Mucosa of gallbladder (tissue), 1 donor: Measurements from ENCODE around the gene HS3ST6. TPM values are rescaled to one million over a fixed set of nuclear protein-coding genes. Genes with fewer than 3 reads are reported as not detected.
"Not testable (repeated sequence)": the region's sequence is repeated elsewhere in the genome, so short reads cannot be mapped to it uniquely, and the experiment has no call there.

Experiments used
- DNase-seq: peaks from one replicate; pipeline ENCODE4 v3.0.0-alpha.2; 2020; ENCODE audit warnings: low spot score
- total RNA-seq: library from RNA; stranded (reverse); gene quantifications from one replicate; pipeline ENCODE4 v1.2.1, GENCODE V29; 2021
- donor health status: DM: no; HTN: no; CAD: no.

HS3ST6 gene
- total RNA-seq, 1 donor from 2014 or later: not detected

DNA sequence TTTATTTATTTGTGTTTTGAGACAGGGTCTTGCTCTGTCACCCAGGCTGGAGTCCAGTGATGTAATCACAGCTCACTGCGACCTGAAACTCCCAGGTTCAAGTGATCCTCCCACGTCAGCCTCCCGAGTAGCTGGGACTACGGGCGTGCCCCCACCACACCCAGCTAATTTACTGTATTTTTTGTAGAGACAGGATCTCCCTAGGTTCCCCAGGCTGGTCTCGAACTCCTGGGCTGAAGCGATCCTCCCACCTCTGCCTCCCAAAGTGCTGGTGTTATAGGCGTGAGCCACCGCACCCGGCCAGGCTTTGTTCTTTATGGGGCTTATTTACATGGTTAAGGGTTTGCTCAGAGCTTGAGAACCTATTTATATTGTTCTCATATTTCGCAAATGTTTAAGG is 40.4 kb downstream of the HS3ST6 start:
- no peak for DNase-seq

DNA sequence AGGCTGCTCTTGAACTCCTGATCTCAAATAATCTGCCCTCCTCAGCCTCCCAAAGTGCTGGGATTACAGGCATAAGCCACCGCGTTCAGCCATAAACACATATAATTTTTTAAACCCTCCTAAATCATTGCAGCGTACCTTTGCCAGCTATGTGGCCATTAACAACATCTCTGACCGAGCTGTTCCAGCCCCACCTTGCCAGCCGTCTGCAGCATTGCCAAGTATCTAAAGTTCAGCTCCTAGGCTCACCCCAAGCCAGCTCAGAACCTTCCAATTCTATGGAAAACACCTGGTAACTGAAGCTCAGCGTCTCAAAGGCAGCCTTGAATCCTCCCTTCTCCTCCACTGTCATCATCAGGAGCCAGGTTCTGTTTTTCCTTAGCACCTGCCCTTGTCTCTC is 41.1 kb downstream of the HS3ST6 start:
- DNase-seq: no peak

DNA sequence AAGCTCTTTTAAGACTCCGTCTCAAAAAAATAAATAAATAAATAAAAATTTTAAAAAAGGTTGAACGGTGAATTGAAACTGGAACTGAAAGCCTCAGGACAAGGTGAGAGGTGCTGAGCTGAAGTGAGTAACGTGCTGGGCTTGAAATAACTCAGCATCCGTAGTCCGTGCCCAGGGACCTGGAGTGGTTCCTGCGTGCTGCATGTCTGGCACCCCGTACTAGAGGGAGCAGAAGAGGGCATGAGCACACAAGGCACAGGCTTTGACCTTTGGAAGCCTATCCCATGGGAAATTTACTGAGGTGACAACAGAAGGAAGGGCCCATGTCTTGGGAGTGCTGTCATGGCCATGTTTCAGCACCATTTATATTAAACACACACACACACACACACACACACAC is 41.7 kb downstream of the HS3ST6 start:
- no peak for DNase-seq

DNA sequence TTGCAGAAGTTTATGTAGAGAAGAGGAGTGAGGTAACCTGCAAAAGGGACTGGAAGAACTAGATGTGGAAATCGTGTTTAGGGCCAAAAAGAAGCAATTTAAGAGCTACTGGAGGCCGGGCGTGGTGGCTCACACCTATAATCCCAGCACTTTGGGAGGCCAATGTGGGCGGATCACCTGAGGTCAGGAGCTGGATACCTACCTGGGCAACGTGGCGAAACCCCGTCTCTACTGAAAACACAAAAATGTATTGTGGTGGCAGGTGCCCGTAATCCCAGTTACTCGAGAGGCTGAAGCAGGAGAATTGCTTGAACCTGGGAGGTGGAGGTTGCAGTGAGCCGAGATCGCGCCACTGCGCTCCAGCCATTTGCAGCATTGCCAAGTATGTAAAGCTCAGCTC is 42.1 kb downstream of the HS3ST6 start:
- not testable (repeated sequence) for DNase-seq

DNA sequence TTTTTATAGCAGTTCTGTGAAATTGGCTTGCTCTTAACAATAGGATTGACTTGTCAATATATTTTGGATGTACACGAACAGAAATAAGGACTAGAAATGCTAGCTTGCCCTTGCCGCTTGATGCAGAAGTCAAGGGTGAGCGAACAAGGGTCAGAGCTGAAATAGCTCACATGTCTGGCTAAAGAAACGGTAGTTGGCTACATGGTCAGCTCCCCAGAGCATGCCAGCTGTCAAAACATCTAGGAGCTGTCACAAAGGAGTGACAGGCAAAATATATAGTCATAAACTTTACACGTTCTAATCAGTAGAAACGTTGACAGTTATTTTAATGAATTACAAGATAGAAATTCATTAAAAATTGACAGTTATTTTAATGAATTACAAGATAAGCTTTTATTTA is 43.4 kb downstream of the HS3ST6 start:
- no peak for DNase-seq

DNA sequence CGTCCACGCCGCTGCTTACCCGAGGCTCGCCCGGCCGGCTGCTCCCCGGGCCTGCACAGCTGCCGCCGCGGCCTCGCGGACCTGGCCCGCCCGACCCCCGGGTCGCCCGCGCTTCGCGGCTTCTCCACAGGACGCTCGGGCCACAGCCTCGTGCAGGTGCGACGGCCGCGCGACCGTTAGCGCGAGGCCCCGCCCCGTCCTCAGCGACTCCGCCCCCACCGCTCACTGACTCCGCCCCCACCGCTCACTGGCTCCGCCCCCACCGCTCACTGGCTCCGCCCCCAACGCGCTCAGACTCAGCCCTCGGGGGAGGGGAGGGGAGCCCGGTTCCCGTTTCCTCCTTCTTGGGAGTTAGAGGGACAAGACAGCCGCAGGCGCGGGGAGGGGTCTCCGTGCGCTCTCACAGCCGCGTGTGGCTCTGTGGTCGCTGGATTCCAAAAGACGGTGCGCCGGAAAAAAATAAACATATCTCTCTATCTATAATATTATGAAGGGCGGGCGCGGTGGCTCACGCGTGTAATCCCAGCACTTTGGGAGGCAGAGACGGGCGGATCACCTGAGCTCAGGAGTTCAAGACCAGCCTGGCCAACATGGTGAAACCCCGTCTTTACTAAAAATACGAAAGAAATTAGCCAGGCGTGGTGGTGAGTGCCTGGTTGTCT is 46.1 kb downstream of the HS3ST6 start, which contains the start of gene MEIOB:
Gene MEIOB (minus strand): TSS at position 191 of the 662 bp plus-strand sequence. CDS start 3,989 bp downstream, outside the sequence.
- no peak for DNase-seq

DNA sequence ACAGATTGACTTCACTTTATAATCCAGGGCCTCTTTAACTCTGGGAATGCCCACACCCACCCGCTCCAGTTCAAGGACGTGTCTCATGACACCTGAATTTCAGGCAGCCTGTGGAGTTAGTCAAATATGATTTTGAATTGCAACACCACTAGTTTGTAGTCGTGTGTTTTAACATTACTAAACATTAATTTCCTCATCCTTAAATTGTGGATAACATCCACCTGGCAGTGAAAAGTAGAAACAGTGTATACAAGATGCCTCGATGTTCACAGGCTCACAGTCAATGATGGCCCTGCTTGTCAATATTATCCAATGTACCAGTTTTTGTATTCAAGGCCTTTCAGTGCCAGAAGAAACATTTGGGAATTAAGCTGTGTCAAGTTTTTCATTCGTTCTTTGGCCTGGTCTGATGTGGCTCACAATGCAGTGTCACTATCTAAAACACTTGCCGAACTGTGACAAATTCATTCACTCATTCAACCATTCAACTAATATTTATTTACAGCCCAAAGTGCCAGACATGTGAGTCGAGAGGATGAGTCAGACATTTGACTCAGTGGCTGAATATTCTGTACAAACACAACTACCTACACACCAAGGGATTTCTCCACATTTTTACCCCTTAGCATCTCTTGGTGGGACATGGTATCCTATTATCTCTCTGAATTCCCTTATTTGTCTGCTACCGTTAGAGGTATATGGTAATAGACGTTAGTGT is 47.7 kb downstream of the HS3ST6 start:
- DNase-seq: no peak

DNA sequence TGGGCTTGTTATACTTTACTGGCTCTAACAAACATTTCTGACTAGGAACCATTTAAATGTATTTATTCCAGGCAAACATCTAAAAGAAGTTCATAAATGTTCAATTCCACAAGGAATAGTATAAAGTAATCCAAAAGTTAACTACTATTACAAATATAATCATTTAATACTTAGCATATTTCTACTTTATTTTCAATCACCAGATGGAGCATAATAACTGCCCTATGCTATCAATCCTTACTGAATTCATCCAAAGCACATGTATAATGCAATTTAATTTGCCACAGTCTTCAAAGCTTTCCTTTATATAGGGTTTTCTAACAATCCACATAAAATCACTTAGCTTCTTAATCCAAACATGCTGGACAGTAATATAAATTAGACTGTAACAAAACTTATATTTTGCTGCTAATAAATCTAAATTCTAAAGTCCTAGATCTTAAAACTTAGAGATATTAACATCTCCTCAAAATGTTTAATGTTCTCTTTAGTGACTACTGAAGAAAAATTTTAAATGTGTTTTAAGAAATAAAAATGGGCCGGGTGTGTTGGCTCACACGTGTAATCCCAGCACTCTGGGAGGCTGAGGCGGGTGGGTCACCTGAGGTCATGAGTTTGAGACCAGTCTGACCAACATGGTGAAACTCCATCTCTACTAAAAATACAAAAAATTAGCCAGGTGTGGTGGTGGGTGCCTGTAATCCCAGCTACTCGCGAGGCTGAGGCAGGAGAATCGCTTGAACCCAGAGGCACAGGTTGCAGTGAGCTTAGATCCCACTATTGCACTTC is 52.1 kb downstream of the HS3ST6 start:
- no peak for DNase-seq

DNA sequence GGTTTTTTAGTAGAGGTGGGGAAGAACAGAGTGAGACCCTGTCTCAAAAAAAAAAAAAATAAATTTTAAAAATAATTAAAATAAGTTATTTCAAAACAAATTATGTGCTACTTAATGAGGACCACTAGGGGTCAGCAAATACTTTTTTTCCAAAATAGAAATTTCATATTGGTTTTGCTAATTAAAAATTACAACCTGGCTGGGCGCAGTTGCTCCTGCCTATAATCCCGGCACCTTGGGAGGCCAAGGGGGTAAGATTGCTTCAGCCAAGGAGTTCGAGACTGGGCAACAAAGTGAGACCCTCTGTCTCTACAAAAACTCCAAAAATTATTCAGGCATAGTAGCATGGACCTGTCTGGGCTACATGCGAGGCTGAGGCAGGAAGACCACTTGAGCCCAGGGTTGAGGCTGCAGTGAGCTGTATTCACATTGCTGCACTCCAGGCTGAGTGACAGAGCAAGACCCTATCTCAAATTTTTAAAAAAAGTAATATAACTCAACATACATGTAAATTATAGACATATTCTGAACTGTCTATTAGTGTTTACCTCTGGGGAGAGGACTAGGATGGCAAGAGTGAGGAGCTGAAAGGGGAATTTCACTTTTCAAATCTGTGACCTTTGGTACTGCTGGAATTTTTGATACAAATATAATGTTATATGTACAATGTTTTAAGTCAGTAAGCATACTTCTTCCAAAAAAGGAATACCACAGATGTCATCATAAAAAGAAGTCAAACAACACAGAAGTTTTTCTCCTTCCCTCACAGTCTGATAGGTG is 54.3 kb downstream of the HS3ST6 start:
- no peak for DNase-seq

DNA sequence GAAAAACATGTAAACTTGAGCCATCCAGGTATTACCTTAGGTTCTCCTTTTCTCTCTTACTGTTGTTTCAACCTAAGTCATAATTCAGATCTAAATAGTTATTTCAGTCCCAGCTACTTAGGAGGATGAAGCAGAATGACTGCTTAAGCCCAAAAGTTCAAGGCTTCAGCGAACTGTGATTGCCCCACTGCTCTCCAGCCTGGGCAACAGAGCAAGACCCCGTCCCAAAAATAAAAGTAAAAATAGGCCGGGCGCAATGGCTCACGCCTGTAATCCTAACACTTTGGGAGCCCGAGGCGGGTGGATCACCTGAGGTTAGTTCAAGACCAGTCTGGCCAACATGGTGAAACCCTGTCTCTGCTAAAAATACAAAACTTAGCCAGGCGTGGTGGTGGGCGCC is 55.8 kb downstream of the HS3ST6 start:
- DNase-seq: no peak

DNA sequence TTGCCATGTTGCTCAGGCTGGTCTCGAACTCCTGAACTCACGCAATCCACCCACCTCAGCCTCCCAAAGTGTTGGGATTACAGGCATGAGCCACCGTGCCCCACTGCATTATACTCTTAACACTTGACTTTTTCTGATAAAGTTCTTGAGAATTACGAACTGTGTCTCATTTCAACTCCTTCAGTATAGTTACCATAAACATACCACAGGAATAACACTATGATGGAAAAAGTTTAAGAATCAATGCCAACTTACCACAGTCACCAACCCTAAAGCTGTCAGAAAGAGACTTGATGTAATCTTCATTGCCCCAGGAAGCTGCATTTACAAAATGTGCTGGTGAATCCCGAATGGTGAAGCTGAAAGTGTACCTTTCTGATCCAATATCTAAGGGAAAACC is 56.5 kb downstream of the HS3ST6 start:
- DNase-seq: no peak

Other genes starting within 250 kb of the HS3ST6 start
- 62.7 TPM for gene JPT2, start 240.1 kb downstream of the HS3ST6 start, total RNA-seq
- gene MAPK8IP3, start 212.2 kb downstream of the HS3ST6 start, total RNA-seq: 94.1 TPM
- 129 TPM for gene NME3, start 146.9 kb downstream of the HS3ST6 start, total RNA-seq
- 31.9 TPM for gene EME2, start 145.6 kb downstream of the HS3ST6 start, total RNA-seq
- 87.7 TPM for gene MRPS34, start 145.3 kb downstream of the HS3ST6 start, total RNA-seq
- 57.9 TPM for gene SPSB3, start 135.8 kb downstream of the HS3ST6 start, total RNA-seq
- gene NUBP2, start 135.5 kb downstream of the HS3ST6 start, total RNA-seq: 54.4 TPM
- gene IGFALS, start 124.7 kb downstream of the HS3ST6 start, total RNA-seq: 29.3 TPM
- 82.2 TPM for gene HAGH, start 91.6 kb downstream of the HS3ST6 start, total RNA-seq
- 49.6 TPM for gene FAHD1, start 91.2 kb downstream of the HS3ST6 start, total RNA-seq
- 0.17 TPM for gene MEIOB, start 46.3 kb downstream of the HS3ST6 start, total RNA-seq
- 41.2 TPM for gene MSRB1, start 24.8 kb upstream of the HS3ST6 start, total RNA-seq
- not detected for gene RPL3L, start 36.3 kb upstream of the HS3ST6 start, total RNA-seq
- 145 TPM for gene NDUFB10, start 41.1 kb upstream of the HS3ST6 start, total RNA-seq
- 1,121 TPM for gene RPS2, start 46.4 kb upstream of the HS3ST6 start, total RNA-seq
- not detected for gene RNF151, start 48.4 kb upstream of the HS3ST6 start, total RNA-seq
- 32.5 TPM for gene TBL3, start 53.6 kb upstream of the HS3ST6 start, total RNA-seq
- 2.7 TPM for gene NOXO1, start 63.1 kb upstream of the HS3ST6 start, total RNA-seq
- 34.3 TPM for gene GFER, start 65.8 kb upstream of the HS3ST6 start, total RNA-seq
- 1.4 TPM for gene SYNGR3, start 71.6 kb upstream of the HS3ST6 start, total RNA-seq
- 42.1 TPM for gene ZNF598, start 91.4 kb upstream of the HS3ST6 start, total RNA-seq
- 1.6 TPM for gene NPW, start 101.4 kb upstream of the HS3ST6 start, total RNA-seq
- 121 TPM for gene NHERF2, start 108.5 kb upstream of the HS3ST6 start, total RNA-seq
- gene NTHL1, start 129.4 kb upstream of the HS3ST6 start, total RNA-seq: 33.9 TPM
- 185 TPM for gene TSC2, start 129.6 kb upstream of the HS3ST6 start, total RNA-seq
- 154 TPM for gene PKD1, start 217.5 kb upstream of the HS3ST6 start, total RNA-seq
- 7.7 TPM for gene RAB26, start 230.2 kb upstream of the HS3ST6 start, total RNA-seq
- 100 TPM for gene TRAF7, start 237.4 kb upstream of the HS3ST6 start, total RNA-seq